ENCODE measurements around the gene HLA-DPB1.

GRCh38 chr6:33132081-33132524 lies 56.3 kb downstream of the HLA-DPB1 start:
- TF ChIP-seq, protein P1, sequence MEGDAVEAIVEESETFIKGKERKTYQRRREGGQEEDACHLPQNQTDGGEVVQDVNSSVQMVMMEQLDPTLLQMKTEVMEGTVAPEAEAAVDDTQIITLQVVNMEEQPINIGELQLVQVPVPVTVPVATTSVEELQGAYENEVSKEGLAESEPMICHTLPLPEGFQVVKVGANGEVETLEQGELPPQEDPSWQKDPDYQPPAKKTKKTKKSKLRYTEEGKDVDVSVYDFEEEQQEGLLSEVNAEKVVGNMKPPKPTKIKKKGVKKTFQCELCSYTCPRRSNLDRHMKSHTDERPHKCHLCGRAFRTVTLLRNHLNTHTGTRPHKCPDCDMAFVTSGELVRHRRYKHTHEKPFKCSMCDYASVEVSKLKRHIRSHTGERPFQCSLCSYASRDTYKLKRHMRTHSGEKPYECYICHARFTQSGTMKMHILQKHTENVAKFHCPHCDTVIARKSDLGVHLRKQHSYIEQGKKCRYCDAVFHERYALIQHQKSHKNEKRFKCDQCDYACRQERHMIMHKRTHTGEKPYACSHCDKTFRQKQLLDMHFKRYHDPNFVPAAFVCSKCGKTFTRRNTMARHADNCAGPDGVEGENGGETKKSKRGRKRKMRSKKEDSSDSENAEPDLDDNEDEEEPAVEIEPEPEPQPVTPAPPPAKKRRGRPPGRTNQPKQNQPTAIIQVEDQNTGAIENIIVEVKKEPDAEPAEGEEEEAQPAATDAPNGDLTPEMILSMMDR (conservative IDR thresholded peaks at IDR 0.05; ENCODE audit: low read depth, low read length), result no peak
- TF ChIP-seq FOS (IDR thresholded peaks at IDR 0.05; ENCODE audit: low read depth, low read length) (no peak), BHLHE40 (IDR thresholded peaks at IDR 0.05; ENCODE audit: low read depth, low read length) (no peak), POLR2A (IDR thresholded peaks at IDR 0.05; ENCODE audit: low read depth, low read length) (no peak), MAFK (IDR thresholded peaks at IDR 0.05; ENCODE audit: low read depth, low read length) (no peak), MXI1 (IDR thresholded peaks at IDR 0.05; ENCODE audit: borderline replicate concordance, low read depth, low read length) (no peak), CHD1 (IDR thresholded peaks at IDR 0.05; ENCODE audit: low read depth, low read length) (no peak), RFX5 (IDR thresholded peaks at IDR 0.05; ENCODE audit: low read depth, low read length) (no peak)

Measured in IMR-90 (cell line).